A549 (cell line): ENCODE results near the gene KCNAB1. TPM values are rescaled to one million over a fixed set of nuclear protein-coding genes. Genes with fewer than 3 reads are reported as not detected.

Source experiments
- ATAC-seq, 2 experiments: fragments of 200-7000 bp in 1 of 2; fragments of >200 bp in 1 of 2; cut with Nextera tagmentation in 1 of 2; cut with Tn5 transposase in 1 of 2; 3 replicates each; pipeline versions ENCODE4 v1.8.0 to v1.9.1; 2018 to 2020; ENCODE audit warnings: mild to moderate bottlenecking in 1 of 2, moderate library complexity in 1 of 2
- CTCF ChIA-PET: fragments of 300-600 bp; sonication (Branson Sonifier 250); formaldehyde crosslinking; extraction: SDS; loops from one replicate; lab custom pipeline; 2021; ENCODE audit warnings: antibody characterized with exemption, inconsistent platforms; lab: Yijun Ruan, JAX
- POLR2A ChIA-PET: fragments of 350-600 bp; formaldehyde crosslinking; extraction: SDS; loops from one replicate; lab custom pipeline; 2021; ENCODE audit warnings: antibody characterized with exemption, inconsistent platforms; lab: Yijun Ruan, JAX
- DNase-seq, 2 experiments: peaks; one replicate each; pipeline versions ENCODE4 v3.0.0 to v3.0.0-alpha.2; 2011 to 2016; ENCODE audit warnings: low read depth in 1 of 2, low spot score in 1 of 2
- FAIRE-seq: peaks from 2 replicates; lab custom pipeline; 2011; peaks lifted over from hg19 to GRCh38; lab: Jason Lieb, UNC
- H3K27ac ChIP-seq, 2 experiments: fragments of >200 bp; sonication (Bioruptor Twin); formaldehyde crosslinking; 3 replicates each; pipeline ENCODE4 v1.5.1; 2016 to 2017
- H3K4me1 ChIP-seq: fragments of >200 bp; sonication (Bioruptor Twin); formaldehyde crosslinking; 3 replicates; pipeline ENCODE4 v1.6.1; 2016
- H3K4me2 ChIP-seq: fragments of >200 bp; sonication (Bioruptor Twin); formaldehyde crosslinking; 3 replicates; pipeline ENCODE4 v1.6.1; 2016
- H3K4me3 ChIP-seq: fragments of >200 bp; sonication (Bioruptor Twin); formaldehyde crosslinking; 3 replicates; pipeline ENCODE4 v1.5.1; 2016
- H3K9me3 ChIP-seq: fragments of >200 bp; sonication (Bioruptor Twin); formaldehyde crosslinking; 3 replicates; pipeline ENCODE4 v1.6.1; 2016
- CBX8 ChIP-seq: fragments of 200-600 bp; sonication (generic); IDR thresholded peaks from 2 replicates; pipeline ENCODE4 v1.6.1; 2016
- CHD2 ChIP-seq: fragments of 150-350 bp; IDR thresholded peaks from 2 replicates; pipeline ENCODE4 v1.6.1; 2014; ENCODE audit warnings: low read length; ENCODE audit not compliant: partially characterized antibody
- EHF ChIP-seq: fragments of 250-450 bp; sonication (Bioruptor Pico); IDR thresholded peaks from 2 replicates; pipeline ENCODE4 v1.5.0; 2020; ENCODE audit warnings: mild to moderate bottlenecking
- EHMT2 ChIP-seq: fragments of 200-600 bp; sonication (generic); IDR thresholded peaks from 2 replicates; pipeline ENCODE4 v1.6.1; 2016; ENCODE audit warnings: antibody characterized with exemption, low read depth, mild to moderate bottlenecking, moderate library complexity
- EP300 ChIP-seq, 2 experiments: fragments of >200 bp; sonication (Bioruptor Twin); formaldehyde crosslinking; IDR thresholded peaks; 2 replicates in 1 of 2; 3 replicates in 1 of 2; pipeline ENCODE4 v1.6.1; 2016 to 2017
- ESRRA ChIP-seq: fragments of 150-350 bp; IDR thresholded peaks from 2 replicates; pipeline ENCODE4 v1.6.1; 2014; ENCODE audit warnings: mild to moderate bottlenecking, low read length, borderline replicate concordance
- FOSB ChIP-seq: fragments of 250-450 bp; sonication (Bioruptor Pico); IDR thresholded peaks from 2 replicates; pipeline ENCODE4 v1.5.0; 2020; ENCODE audit warnings: mild to moderate bottlenecking, moderate library complexity
- GATA3 ChIP-seq: IDR thresholded peaks from 2 replicates; pipeline ENCODE4 v1.6.1; 2012; ENCODE audit warnings: borderline replicate concordance
- HOXA7 ChIP-seq: fragments of 250-450 bp; sonication (Bioruptor Pico); IDR thresholded peaks from 2 replicates; pipeline ENCODE4 v1.5.0; 2020; ENCODE audit warnings: mild to moderate bottlenecking, moderate library complexity
- HOXB5 ChIP-seq: fragments of 250-450 bp; sonication (Bioruptor Pico); IDR thresholded peaks from 2 replicates; pipeline ENCODE4 v1.5.0; 2020; ENCODE audit warnings: mild to moderate bottlenecking, moderate library complexity
- KDM1A ChIP-seq: fragments of 200-600 bp; sonication (generic); IDR thresholded peaks from 2 replicates; pipeline ENCODE4 v1.6.1; 2016; ENCODE audit warnings: low read depth, mild to moderate bottlenecking
- MAFK ChIP-seq: fragments of 450-650 bp; IDR thresholded peaks from 2 replicates; pipeline ENCODE4 v1.6.1; 2014; ENCODE audit not compliant: partially characterized antibody
- NFE2L2 ChIP-seq: fragments of 150-350 bp; conservative IDR thresholded peaks from 2 replicates; pipeline ENCODE4 v1.6.1; 2014; ENCODE audit warnings: low read length
- POLR2AphosphoS2 ChIP-seq: conservative IDR thresholded peaks from 2 replicates; pipeline ENCODE4 v1.6.1; 2012; ENCODE audit warnings: low read length, improper control_type of control experiment, inconsistent platforms
- SMC3 ChIP-seq: fragments of >200 bp; sonication (Bioruptor Twin); formaldehyde crosslinking; IDR thresholded peaks from 3 replicates; pipeline ENCODE4 v1.6.1; 2018; ENCODE audit warnings: inconsistent platforms
- ZC3H11A ChIP-seq: fragments of 450-650 bp; IDR thresholded peaks from 2 replicates; pipeline ENCODE4 v1.6.1; 2014; ENCODE audit warnings: antibody characterized with exemption, mild to moderate bottlenecking
- ZFP36 ChIP-seq: fragments of 450-650 bp; IDR thresholded peaks from 2 replicates; pipeline ENCODE4 v1.6.1; 2014; ENCODE audit warnings: borderline replicate concordance; ENCODE audit not compliant: partially characterized antibody
- WGBS: methylation state at CpG from one replicate; pipeline ENCODE4 v1.1.6; 2017; ENCODE audit errors: missing lambda C conversion rate; 5-methylcytosine and 5-hydroxymethylcytosine counted together
- polyA plus RNA-seq, 4 experiments: library from polyadenylated mRNA; depleted of rRNA in 3 of 4; stranded (reverse); fragments of >200 nt; fragmentation: RNase III in 1 of 4; extraction: RNeasy Plus Mini Kit Qiagen cat#74134 plus additional on column Dnase treatment in 1 of 4; gene quantifications; 2 replicates in 3 of 4; 3 replicates in 1 of 4; pipeline ENCODE4 v1.2.3, GENCODE V29; 2011 to 2017
- TF ChIP-seq, protein P1 (sequence below): fragments of 200-600 bp; sonication (generic); IDR thresholded peaks from 2 replicates; pipeline ENCODE4 v1.6.1; 2016; ENCODE audit warnings: antibody characterized with exemption, mild to moderate bottlenecking, moderate library complexity
- TF ChIP-seq, protein P2 (sequence below): fragments of 250-450 bp; sonication (Bioruptor Pico); IDR thresholded peaks from 2 replicates; pipeline ENCODE4 v1.5.0; 2020; ENCODE audit warnings: low read depth, mild to moderate bottlenecking, moderate library complexity
- TF ChIP-seq, protein P3 (sequence below): fragments of 250-450 bp; sonication (Bioruptor Pico); IDR thresholded peaks from 2 replicates; pipeline ENCODE4 v1.5.0; 2021; ENCODE audit warnings: mild to moderate bottlenecking, moderate library complexity, borderline replicate concordance
- TF ChIP-seq, protein P4 (sequence below): fragments of 450-650 bp; IDR thresholded peaks from 2 replicates; pipeline ENCODE4 v1.6.1; 2014; ENCODE audit warnings: antibody characterized with exemption

The KCNAB1 gene
- polyA plus RNA-seq, 2 of the 4 experiments (the other 2 are of a cell fraction), result not detected

DNA sequence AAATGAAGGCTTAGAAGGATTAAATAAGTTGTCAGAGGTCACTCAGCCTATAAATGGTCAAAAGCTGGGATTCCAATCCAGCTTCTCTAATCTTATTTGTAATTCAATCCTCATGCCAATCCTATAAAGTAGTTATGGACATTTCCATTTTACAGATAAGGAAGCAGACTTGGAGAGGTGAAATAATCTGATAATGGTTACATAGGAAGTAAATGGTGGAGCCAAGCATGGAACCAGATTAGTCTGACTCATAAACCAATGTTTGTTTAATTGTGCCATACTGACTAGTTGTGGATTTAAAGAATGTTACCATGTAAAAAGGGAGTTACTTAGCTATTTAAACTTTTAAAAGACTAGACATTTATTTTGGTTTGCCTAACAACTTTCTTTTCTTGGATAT, 59.7 kb downstream of the KCNAB1 start (continued):
- TF ChIP-seq, protein P1, sequence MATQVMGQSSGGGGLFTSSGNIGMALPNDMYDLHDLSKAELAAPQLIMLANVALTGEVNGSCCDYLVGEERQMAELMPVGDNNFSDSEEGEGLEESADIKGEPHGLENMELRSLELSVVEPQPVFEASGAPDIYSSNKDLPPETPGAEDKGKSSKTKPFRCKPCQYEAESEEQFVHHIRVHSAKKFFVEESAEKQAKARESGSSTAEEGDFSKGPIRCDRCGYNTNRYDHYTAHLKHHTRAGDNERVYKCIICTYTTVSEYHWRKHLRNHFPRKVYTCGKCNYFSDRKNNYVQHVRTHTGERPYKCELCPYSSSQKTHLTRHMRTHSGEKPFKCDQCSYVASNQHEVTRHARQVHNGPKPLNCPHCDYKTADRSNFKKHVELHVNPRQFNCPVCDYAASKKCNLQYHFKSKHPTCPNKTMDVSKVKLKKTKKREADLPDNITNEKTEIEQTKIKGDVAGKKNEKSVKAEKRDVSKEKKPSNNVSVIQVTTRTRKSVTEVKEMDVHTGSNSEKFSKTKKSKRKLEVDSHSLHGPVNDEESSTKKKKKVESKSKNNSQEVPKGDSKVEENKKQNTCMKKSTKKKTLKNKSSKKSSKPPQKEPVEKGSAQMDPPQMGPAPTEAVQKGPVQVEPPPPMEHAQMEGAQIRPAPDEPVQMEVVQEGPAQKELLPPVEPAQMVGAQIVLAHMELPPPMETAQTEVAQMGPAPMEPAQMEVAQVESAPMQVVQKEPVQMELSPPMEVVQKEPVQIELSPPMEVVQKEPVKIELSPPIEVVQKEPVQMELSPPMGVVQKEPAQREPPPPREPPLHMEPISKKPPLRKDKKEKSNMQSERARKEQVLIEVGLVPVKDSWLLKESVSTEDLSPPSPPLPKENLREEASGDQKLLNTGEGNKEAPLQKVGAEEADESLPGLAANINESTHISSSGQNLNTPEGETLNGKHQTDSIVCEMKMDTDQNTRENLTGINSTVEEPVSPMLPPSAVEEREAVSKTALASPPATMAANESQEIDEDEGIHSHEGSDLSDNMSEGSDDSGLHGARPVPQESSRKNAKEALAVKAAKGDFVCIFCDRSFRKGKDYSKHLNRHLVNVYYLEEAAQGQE, result no peak
- TF ChIP-seq ZC3H11A, result no peak
- TF ChIP-seq NFE2L2, result no peak
- TF ChIP-seq, protein P2, sequence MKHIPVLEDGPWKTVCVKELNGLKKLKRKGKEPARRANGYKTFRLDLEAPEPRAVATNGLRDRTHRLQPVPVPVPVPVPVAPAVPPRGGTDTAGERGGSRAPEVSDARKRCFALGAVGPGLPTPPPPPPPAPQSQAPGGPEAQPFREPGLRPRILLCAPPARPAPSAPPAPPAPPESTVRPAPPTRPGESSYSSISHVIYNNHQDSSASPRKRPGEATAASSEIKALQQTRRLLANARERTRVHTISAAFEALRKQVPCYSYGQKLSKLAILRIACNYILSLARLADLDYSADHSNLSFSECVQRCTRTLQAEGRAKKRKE (CRISPR knock-in tag), result no peak
- TF ChIP-seq KDM1A, result no peak

DNA sequence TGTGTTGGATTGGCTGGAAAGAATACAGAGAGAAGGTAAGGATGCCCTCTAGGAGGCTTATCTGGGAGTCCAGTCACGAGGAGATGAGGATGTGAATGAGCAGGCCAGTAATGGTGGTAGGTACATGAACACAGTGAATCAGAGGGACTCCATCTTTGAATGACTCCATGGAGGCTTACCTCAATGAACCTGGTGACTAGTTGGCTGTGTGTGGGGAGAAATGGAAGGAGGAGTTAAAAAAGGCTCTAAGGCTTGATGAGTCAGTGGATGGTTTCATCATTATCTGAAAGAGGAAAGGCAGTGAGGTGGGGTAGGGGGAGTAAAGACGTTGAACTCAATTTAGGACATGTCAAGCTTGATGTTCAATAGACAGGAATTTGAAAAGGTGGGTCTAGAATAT, 61.1 kb downstream of the KCNAB1 start:
- H3K27ac ChIP-seq, result no peak overlapping the region
- ATAC-seq, result peak in 1 of 2 experiments; percentile 65; a peak in 3 of 6 replicates
- 12% methylated on average over 2 of the region's 2 CpGs for WGBS
- no peaks in the 10 kb centered on the region for H3K9me3 ChIP-seq
- no peak for FAIRE-seq
- no peaks in the 10 kb centered on the region for H3K4me1 ChIP-seq
- ChIA-PET POLR2A (no interaction called here), CTCF (interaction anchor here (0.6 kb wide), 1 partner anchor 299 kb away, joined by 3 read pairs; no protein-coding TSS in a partner anchor)
- no peak overlapping the region for H3K4me3 ChIP-seq
- no peak overlapping the region for H3K4me2 ChIP-seq
- TF ChIP-seq, protein P3, sequence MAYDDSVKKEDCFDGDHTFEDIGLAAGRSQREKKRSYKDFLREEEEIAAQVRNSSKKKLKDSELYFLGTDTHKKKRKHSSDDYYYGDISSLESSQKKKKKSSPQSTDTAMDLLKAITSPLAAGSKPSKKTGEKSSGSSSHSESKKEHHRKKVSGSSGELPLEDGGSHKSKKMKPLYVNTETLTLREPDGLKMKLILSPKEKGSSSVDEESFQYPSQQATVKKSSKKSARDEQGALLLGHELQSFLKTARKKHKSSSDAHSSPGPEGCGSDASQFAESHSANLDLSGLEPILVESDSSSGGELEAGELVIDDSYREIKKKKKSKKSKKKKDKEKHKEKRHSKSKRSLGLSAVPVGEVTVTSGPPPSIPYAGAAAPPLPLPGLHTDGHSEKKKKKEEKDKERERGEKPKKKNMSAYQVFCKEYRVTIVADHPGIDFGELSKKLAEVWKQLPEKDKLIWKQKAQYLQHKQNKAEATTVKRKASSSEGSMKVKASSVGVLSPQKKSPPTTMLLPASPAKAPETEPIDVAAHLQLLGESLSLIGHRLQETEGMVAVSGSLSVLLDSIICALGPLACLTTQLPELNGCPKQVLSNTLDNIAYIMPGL (CRISPR knock-in tag), result no peak
- TF ChIP-seq EHMT2, result no peak
- TF ChIP-seq ESRRA, result no peak
- no peak for TF ChIP-seq EP300 (IDR thresholded peaks at IDR 0.05)
- TF ChIP-seq, protein P4, sequence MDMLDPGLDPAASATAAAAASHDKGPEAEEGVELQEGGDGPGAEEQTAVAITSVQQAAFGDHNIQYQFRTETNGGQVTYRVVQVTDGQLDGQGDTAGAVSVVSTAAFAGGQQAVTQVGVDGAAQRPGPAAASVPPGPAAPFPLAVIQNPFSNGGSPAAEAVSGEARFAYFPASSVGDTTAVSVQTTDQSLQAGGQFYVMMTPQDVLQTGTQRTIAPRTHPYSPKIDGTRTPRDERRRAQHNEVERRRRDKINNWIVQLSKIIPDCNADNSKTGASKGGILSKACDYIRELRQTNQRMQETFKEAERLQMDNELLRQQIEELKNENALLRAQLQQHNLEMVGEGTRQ, result no peak
- no peak for TF ChIP-seq POLR2AphosphoS2
- no peak for TF ChIP-seq MAFK
- TF ChIP-seq CHD2, result no peak
- no peak for TF ChIP-seq FOSB
- TF ChIP-seq SMC3, result no peak
- TF ChIP-seq ZFP36, result no peak
- TF ChIP-seq HOXA7 (CRISPR knock-in tag), result no peak
- TF ChIP-seq HOXB5, result no peak
- no peak for TF ChIP-seq CBX8
- no peak for TF ChIP-seq GATA3
- TF ChIP-seq EHF (CRISPR knock-in tag), result no peak
- DNase-seq, result peak in 1 of 2 experiments; percentile 4
